ENCODE data around the gene MAST2.
"Not testable (repeated sequence)": the region's sequence is repeated elsewhere in the genome, so short reads cannot be mapped to it uniquely, and the experiment has no call there.

MAST2 gene

GRCh38 chr1:45938029-45938428, 134.6 kb downstream of the MAST2 start:
- DNase-seq (ENCODE audit: low spot score) = no peak

GRCh38 chr1:45942411-45942810, 139.0 kb downstream of the MAST2 start:
- no peak for DNase-seq (ENCODE audit: low spot score)

GRCh38 chr1:45943185-45943584, 139.8 kb downstream of the MAST2 start:
- no peak for DNase-seq (ENCODE audit: low spot score)

GRCh38 chr1:45945426-45945825, 142.0 kb downstream of the MAST2 start:
- no peak for DNase-seq (ENCODE audit: low spot score)

- DNase-seq (ENCODE audit: low spot score) = not testable (repeated sequence)
Observed at GRCh38 chr1:45949462-45949861, 146.1 kb downstream of the MAST2 start.

- no peak for DNase-seq (ENCODE audit: low spot score)
Observed at GRCh38 chr1:45952072-45952471, 148.7 kb downstream of the MAST2 start.

GRCh38 chr1:45953934-45954847, 150.8 kb downstream of the MAST2 start:
- no peak for DNase-seq (ENCODE audit: low spot score)

GRCh38 chr1:45957684-45958083, 154.3 kb downstream of the MAST2 start:
- no peak for DNase-seq (ENCODE audit: low spot score)

- DNase-seq (ENCODE audit: low spot score) = no peak
Observed at GRCh38 chr1:45958317-45958716, 154.9 kb downstream of the MAST2 start.

- DNase-seq (ENCODE audit: low spot score) = no peak
Observed at GRCh38 chr1:45960930-45961715, 157.7 kb downstream of the MAST2 start.

GRCh38 chr1:45961936-45962335, 158.5 kb downstream of the MAST2 start:
- DNase-seq (ENCODE audit: low spot score) = not testable (repeated sequence)

GRCh38 chr1:45968941-45969666, 165.7 kb downstream of the MAST2 start:
- DNase-seq (ENCODE audit: low spot score) = no peak

- DNase-seq (ENCODE audit: low spot score) = no peak
Observed at GRCh38 chr1:45969866-45970265, 166.5 kb downstream of the MAST2 start.

- no peak for DNase-seq (ENCODE audit: low spot score)
Observed at GRCh38 chr1:45971335-45971734, 167.9 kb downstream of the MAST2 start.

GRCh38 chr1:45971922-45972531, 168.6 kb downstream of the MAST2 start:
- DNase-seq (ENCODE audit: low spot score) = no peak

- no peak for DNase-seq (ENCODE audit: low spot score)
Observed at GRCh38 chr1:45972621-45973020, 169.2 kb downstream of the MAST2 start.

- no peak for DNase-seq (ENCODE audit: low spot score)
Observed at GRCh38 chr1:45973121-45973520, 169.7 kb downstream of the MAST2 start.

- DNase-seq (ENCODE audit: low spot score) = no peak
Observed at GRCh38 chr1:45974541-45975269, 171.3 kb downstream of the MAST2 start.

GRCh38 chr1:45976623-45977022, 173.2 kb downstream of the MAST2 start:
- no peak for DNase-seq (ENCODE audit: low spot score)

GRCh38 chr1:45979074-45979777, 175.8 kb downstream of the MAST2 start:
- DNase-seq (ENCODE audit: low spot score) = no peak

- DNase-seq (ENCODE audit: low spot score) = no peak
Observed at GRCh38 chr1:45979778-45980176, 176.4 kb downstream of the MAST2 start.

All from cerebellar cortex (tissue), 1 donor.